HepG2 (cell line): ENCODE results near the gene SHC3. TPM values are rescaled to one million over a fixed set of nuclear protein-coding genes. Genes with fewer than 3 reads are reported as not detected.

ENCODE experiments used
- ATAC-seq: fragments of 200-7000 bp; cut with Tn5 transposase; 3 replicates; pipeline ENCODE4 v1.9.1; 2020; ENCODE audit warnings: mild to moderate bottlenecking, moderate library complexity
- BruUV-seq: library from RNA; stranded (reverse); fragments of 400-500 nt; replicated peaks from 2 replicates; lab custom pipeline; 2021; lab: Mats Ljungman, UMichigan
- CTCF ChIA-PET: fragments of 300-600 bp; formaldehyde crosslinking; extraction: SDS; loops from one replicate; lab custom pipeline; 2021; ENCODE audit warnings: low total read pairs, inconsistent platforms, low intra/inter-chr PET ratio; lab: Yijun Ruan, JAX
- POLR2A ChIA-PET: fragments of 350-600 bp; sonication (Branson Sonifier 250); formaldehyde crosslinking; loops from one replicate; lab custom pipeline; 2020; ENCODE audit warnings: antibody characterized with exemption, inconsistent platforms; lab: Yijun Ruan, JAX
- DNase-seq: peaks from one replicate; pipeline ENCODE4 v3.0.0-alpha.2; 2015; ENCODE audit warnings: low spot score
- FAIRE-seq: peaks from 3 replicates; lab custom pipeline; 2011; peaks lifted over from hg19 to GRCh38; lab: Jason Lieb, UNC
- H2AFZ ChIP-seq: one replicate; pipeline ENCODE4 v1.6.1; 2011; ENCODE audit warnings: low read length, inconsistent platforms
- H3K27ac ChIP-seq: fragments of 300-600 bp; 3 replicates; pipeline ENCODE4 v1.8.0; 2011; ENCODE audit warnings: mixed run types, mild to moderate bottlenecking, mixed read lengths, low read length, inconsistent platforms; ENCODE audit not compliant: insufficient read depth; ENCODE audit errors: extremely low read length
- H3K27me3 ChIP-seq, 2 experiments: fragments of 200-600 bp in 1 of 2; 2 replicates in 1 of 2; 3 replicates in 1 of 2; pipeline versions ENCODE4 v1.6.0 to v1.8.0; 2011; ENCODE audit warnings: low read length in 2 of 2, mild to moderate bottlenecking in 2 of 2, moderate library complexity in 2 of 2, inconsistent platforms in 1 of 2; ENCODE audit not compliant: insufficient read depth in 2 of 2, control insufficient read depth in 1 of 2
- H3K36me3 ChIP-seq, 2 experiments: fragments of 200-600 bp in 1 of 2; replicated peaks in 1 of 2; 2 replicates in 1 of 2; 3 replicates in 1 of 2; pipeline versions ENCODE4 v1.5.1 to v1.8.0; 2011; ENCODE audit warnings: low read length in 2 of 2, inconsistent platforms in 1 of 2; ENCODE audit not compliant: insufficient read depth in 2 of 2, control insufficient read depth in 1 of 2
- H3K4me1 ChIP-seq: 2 replicates; pipeline ENCODE4 v1.5.1; 2012; ENCODE audit warnings: low read length, inconsistent platforms; ENCODE audit not compliant: insufficient read depth
- H3K4me2 ChIP-seq: 2 replicates; pipeline ENCODE4 v1.6.0; 2011; ENCODE audit warnings: low read depth, low read length, inconsistent platforms
- H3K4me3 ChIP-seq, 3 experiments: fragments of 200-600 bp in 1 of 3; sonication (generic), shearing (Covaris generic) in 1 of 3; replicated peaks in 1 of 3; 2 replicates each; pipeline ENCODE4 v1.5.1; 2011 to 2016; ENCODE audit warnings: low read length in 3 of 3, inconsistent platforms in 2 of 3, low read depth in 2 of 3, mild to moderate bottlenecking in 2 of 3, control low read depth in 1 of 3, mixed read lengths in 1 of 3; ENCODE audit not compliant: insufficient read depth in 1 of 3
- H3K79me2 ChIP-seq: one replicate; pipeline ENCODE4 v1.6.1; 2011; ENCODE audit warnings: low read length, inconsistent platforms; ENCODE audit not compliant: insufficient read depth
- H3K9ac ChIP-seq: 2 replicates; pipeline ENCODE4 v1.6.0; 2011; ENCODE audit warnings: mild to moderate bottlenecking, low read depth, low read length, inconsistent platforms; ENCODE audit not compliant: insufficient read depth
- H3K9me3 ChIP-seq: 2 replicates; pipeline ENCODE4 v1.5.1; 2012; ENCODE audit warnings: mild to moderate bottlenecking, low read length
- H4K20me1 ChIP-seq: 2 replicates; pipeline ENCODE4 v1.6.0; 2011; ENCODE audit warnings: inconsistent platforms, mild to moderate bottlenecking, low read length, moderate library complexity; ENCODE audit not compliant: insufficient read depth
- ARID5B ChIP-seq: IDR thresholded peaks from 2 replicates; pipeline ENCODE4 v1.4.0; 2020; ENCODE audit warnings: mild to moderate bottlenecking, missing genetic modification reagents
- HHEX ChIP-seq: IDR thresholded peaks from 2 replicates; pipeline ENCODE4 v1.6.1; 2016; ENCODE audit warnings: control low read depth
- NR2F1 ChIP-seq, 2 experiments: fragments of 450-650 bp in 1 of 2; formaldehyde crosslinking in 1 of 2; IDR thresholded peaks; 2 replicates each; pipeline versions ENCODE4 v1.5.0 to v1.6.1; 2016 to 2020; ENCODE audit warnings: mild to moderate bottlenecking in 1 of 2, missing compliant biosample characterization in 1 of 2, missing genetic modification reagents in 1 of 2, moderate library complexity in 1 of 2
- RNF2 ChIP-seq: fragments of 450-650 bp; conservative IDR thresholded peaks from 2 replicates; pipeline ENCODE4 v1.6.1; 2016; ENCODE audit warnings: low read depth
- SRSF1 ChIP-seq: fragments of 200-400 bp; formaldehyde crosslinking; optimal IDR thresholded peaks from 2 replicates; pipeline ENCODE3; 2017; ENCODE audit warnings: mild to moderate bottlenecking, low read depth, low read length, moderate library complexity
- SUZ12 ChIP-seq: fragments of 150-350 bp; IDR thresholded peaks from 2 replicates; pipeline ENCODE4 v1.6.1; 2014; ENCODE audit warnings: low read depth, low read length
- THAP7 ChIP-seq: sonication (generic); formaldehyde crosslinking; IDR thresholded peaks from 2 replicates; pipeline ENCODE4 v1.8.1; 2023; ENCODE audit warnings: mild to moderate bottlenecking, missing genetic modification reagents
- TRIM22 ChIP-seq: fragments of 450-650 bp; IDR thresholded peaks from 2 replicates; pipeline ENCODE4 v1.6.1; 2017
- ZMYM2 ChIP-seq: sonication (generic); formaldehyde crosslinking; IDR thresholded peaks from 2 replicates; pipeline ENCODE4 v1.8.0; 2022; ENCODE audit warnings: mild to moderate bottlenecking, missing genetic modification reagents
- ZNF235 ChIP-seq: sonication (generic); formaldehyde crosslinking; IDR thresholded peaks from 2 replicates; pipeline ENCODE4 v1.8.1; 2023; ENCODE audit warnings: mild to moderate bottlenecking, missing genetic modification reagents, borderline replicate concordance
- ZNF382 ChIP-seq: sonication (generic); formaldehyde crosslinking; IDR thresholded peaks from 2 replicates; pipeline ENCODE4 v1.5.0; 2020; ENCODE audit warnings: missing genetic modification reagents, mild to moderate bottlenecking, borderline replicate concordance
- ZNF674 ChIP-seq: sonication (generic); formaldehyde crosslinking; IDR thresholded peaks from 2 replicates; pipeline ENCODE4 v1.5.0; 2020; ENCODE audit warnings: low read depth, mild to moderate bottlenecking, missing genetic modification reagents
- ZNF891 ChIP-seq: sonication (generic); formaldehyde crosslinking; IDR thresholded peaks from 2 replicates; pipeline ENCODE4 v1.5.0; 2020; ENCODE audit warnings: mild to moderate bottlenecking, missing genetic modification reagents
- WGBS: methylation state at CpG from one replicate; pipeline ENCODE4 v1.1.6; 2017; ENCODE audit warnings: low lambda C conversion rate; 5-methylcytosine and 5-hydroxymethylcytosine counted together
- in situ Hi-C: cut with HindIII; loops from 2 replicates; pipeline ENCODE4 v1.10.0; 2017; ENCODE audit warnings: low pct_unique_long_range_greater_than_20kb; ENCODE audit not compliant: extremely low pct_ligation_motif_present
- intact Hi-C: fragments of 100-400 bp; cut with micrococcal nuclease; formaldehyde crosslinking; loops from one replicate; pipeline ENCODE4 v1.10.0; 2022; ENCODE audit not compliant: unreplicated experiment
- polyA plus RNA-seq, 8 experiments: library from polyadenylated mRNA; depleted of rRNA in 3 of 8; stranded (reverse) in 7 of 8; unstranded in 1 of 8; fragments of >200 nt; fragmentation: Illumina TruSeq in 4 of 8; extraction: Trizol in 4 of 8; gene quantifications; 2 replicates each; pipeline versions ENCODE4 v1.2.1 to v1.2.3, GENCODE V29; 2011 to 2016; ENCODE audit warnings: low read depth in 4 of 8, missing spikeins in 1 of 8, mixed read lengths in 1 of 8; ENCODE audit not compliant: insufficient read depth in 1 of 8
- total RNA-seq, 5 experiments: library from RNA; depleted of rRNA; stranded (reverse); fragments of >200 nt; fragmentation: Illumina TruSeq; extraction: Trizol; gene quantifications; 2 replicates each; pipeline ENCODE4 v1.2.3, GENCODE V29; 2016; ENCODE audit warnings: low read depth in 1 of 5
- TF ChIP-seq, protein P1 (sequence below): sonication (generic); formaldehyde crosslinking; IDR thresholded peaks from 2 replicates; pipeline ENCODE4 v1.5.0; 2020; ENCODE audit warnings: missing genetic modification reagents
- TF ChIP-seq, protein P2 (sequence below): IDR thresholded peaks from 2 replicates; pipeline ENCODE4 v1.6.1; 2018; ENCODE audit warnings: missing genetic modification reagents

SHC3 gene
- total and polyA plus RNA-seq, 2 of the 13 experiments (the other 11 are each of a cell fraction or from before 2014, with no cell fraction given): 0.09 to 0.89 TPM

DNA sequence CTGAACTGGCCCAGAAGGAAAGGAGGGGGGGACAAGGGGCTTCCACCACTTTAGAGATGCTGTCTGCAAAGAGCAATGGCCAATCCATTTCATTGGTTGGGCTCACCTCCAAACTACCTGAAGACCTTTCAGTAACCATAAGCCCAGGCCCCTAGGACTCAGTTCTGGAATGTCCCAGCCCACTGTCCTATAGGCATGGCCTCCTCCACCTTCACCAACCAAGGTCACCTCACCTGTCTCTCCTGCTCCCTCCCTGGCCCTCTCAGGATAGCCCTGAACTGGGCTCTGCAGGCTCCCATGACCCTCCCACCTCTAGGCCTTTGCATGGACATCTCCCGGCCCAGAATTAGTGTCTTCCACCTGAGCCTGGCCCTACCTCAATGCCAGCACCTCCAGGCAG lies 165.0 kb downstream of the SHC3 start:
- no peak for DNase-seq
- no peak for FAIRE-seq
- Histone ChIP-seq H3K9me3 (no peaks in the 10 kb centered on the region), H2AFZ (no peak overlapping the region), H3K27ac (no peak overlapping the region), H3K4me2 (no peak overlapping the region), H3K79me2 (no peaks in the 10 kb centered on the region), H3K4me1 (no peaks in the 10 kb centered on the region), H3K36me3 (no peaks in the 10 kb centered on the region), H3K27me3 (no peaks in the 10 kb centered on the region), H3K9ac (no peak overlapping the region), H4K20me1 (no peaks in the 10 kb centered on the region), H3K4me3 (no peak overlapping the region)
- ChIA-PET POLR2A (no interaction called here), CTCF (no interaction called here)
- no TSS peak for BruUV-seq
- 0% methylated on average over 1 of the region's 1 CpG for WGBS
- in situ Hi-C loops: no loop called here
- ATAC-seq: no peak
- no peak for TF ChIP-seq SRSF1
- TF ChIP-seq ZNF674 (CRISPR knock-in tag): no peak
- TF ChIP-seq ZNF891: no peak
- no peak for TF ChIP-seq NR2F1 (CRISPR knock-in tag; IDR thresholded peaks at IDR 0.05)
- TF ChIP-seq, protein P1, sequence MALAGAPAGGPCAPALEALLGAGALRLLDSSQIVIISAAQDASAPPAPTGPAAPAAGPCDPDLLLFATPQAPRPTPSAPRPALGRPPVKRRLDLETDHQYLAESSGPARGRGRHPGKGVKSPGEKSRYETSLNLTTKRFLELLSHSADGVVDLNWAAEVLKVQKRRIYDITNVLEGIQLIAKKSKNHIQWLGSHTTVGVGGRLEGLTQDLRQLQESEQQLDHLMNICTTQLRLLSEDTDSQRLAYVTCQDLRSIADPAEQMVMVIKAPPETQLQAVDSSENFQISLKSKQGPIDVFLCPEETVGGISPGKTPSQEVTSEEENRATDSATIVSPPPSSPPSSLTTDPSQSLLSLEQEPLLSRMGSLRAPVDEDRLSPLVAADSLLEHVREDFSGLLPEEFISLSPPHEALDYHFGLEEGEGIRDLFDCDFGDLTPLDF (CRISPR knock-in tag): no peak
- TF ChIP-seq, protein P2, sequence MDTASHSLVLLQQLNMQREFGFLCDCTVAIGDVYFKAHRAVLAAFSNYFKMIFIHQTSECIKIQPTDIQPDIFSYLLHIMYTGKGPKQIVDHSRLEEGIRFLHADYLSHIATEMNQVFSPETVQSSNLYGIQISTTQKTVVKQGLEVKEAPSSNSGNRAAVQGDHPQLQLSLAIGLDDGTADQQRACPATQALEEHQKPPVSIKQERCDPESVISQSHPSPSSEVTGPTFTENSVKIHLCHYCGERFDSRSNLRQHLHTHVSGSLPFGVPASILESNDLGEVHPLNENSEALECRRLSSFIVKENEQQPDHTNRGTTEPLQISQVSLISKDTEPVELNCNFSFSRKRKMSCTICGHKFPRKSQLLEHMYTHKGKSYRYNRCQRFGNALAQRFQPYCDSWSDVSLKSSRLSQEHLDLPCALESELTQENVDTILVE (CRISPR knock-in tag): no peak
- no peak for TF ChIP-seq TRIM22
- TF ChIP-seq HHEX: no peak
- no peak for TF ChIP-seq ZNF382 (CRISPR knock-in tag)
- no peak for TF ChIP-seq ZNF235 (CRISPR knock-in tag)
- TF ChIP-seq RNF2: no peak
- TF ChIP-seq ZMYM2 (CRISPR knock-in tag): no peak
- TF ChIP-seq THAP7 (CRISPR knock-in tag): no peak
- TF ChIP-seq SUZ12: no peak
- no peak for TF ChIP-seq ARID5B (CRISPR knock-in tag)
- intact Hi-C loops: no loop called here
